Astrocyte (in vitro differentiated cells and primary cell): Measurements from ENCODE around the gene CDK6. TPM values are rescaled to one million over a fixed set of nuclear protein-coding genes. Genes with fewer than 3 reads are reported as not detected.

ENCODE experiments used
- DNase-seq: peaks from one replicate; pipeline ENCODE4 v3.0.0-alpha.2; 2010; ENCODE audit warnings: low read depth
- FAIRE-seq: peaks from 2 replicates; lab custom pipeline; 2011; peaks lifted over from hg19 to GRCh38; lab: Jason Lieb, UNC
- H2AFZ ChIP-seq: 2 replicates; pipeline ENCODE4 v1.6.0; 2012; ENCODE audit warnings: low read depth, low read length, inconsistent platforms
- H3K27ac ChIP-seq: 2 replicates; pipeline ENCODE4 v1.5.1; 2011; ENCODE audit warnings: low read depth, low read length, inconsistent platforms
- H3K27me3 ChIP-seq: 2 replicates; pipeline ENCODE4 v1.6.0; 2011; ENCODE audit warnings: low read length, inconsistent platforms; ENCODE audit not compliant: insufficient read depth
- H3K36me3 ChIP-seq: 2 replicates; pipeline ENCODE4 v1.5.1; 2011; ENCODE audit warnings: low read length, inconsistent platforms; ENCODE audit not compliant: insufficient read depth
- H3K4me1 ChIP-seq: 2 replicates; pipeline ENCODE4 v1.5.1; 2011; ENCODE audit warnings: low read length, inconsistent platforms; ENCODE audit not compliant: insufficient read depth
- H3K4me2 ChIP-seq: 2 replicates; pipeline ENCODE4 v1.6.0; 2012; ENCODE audit warnings: low read length, inconsistent platforms
- H3K4me3 ChIP-seq: 2 replicates; pipeline ENCODE4 v1.5.1; 2011; ENCODE audit warnings: low read depth, mild to moderate bottlenecking, low read length, inconsistent platforms; ENCODE audit not compliant: insufficient read depth
- H3K79me2 ChIP-seq: 2 replicates; pipeline ENCODE4 v1.6.0; 2012; ENCODE audit warnings: mild to moderate bottlenecking, low read length, inconsistent platforms; ENCODE audit not compliant: insufficient read depth
- H3K9ac ChIP-seq: 2 replicates; pipeline ENCODE4 v1.6.0; 2012; ENCODE audit warnings: mild to moderate bottlenecking, low read length, inconsistent platforms
- H3K9me3 ChIP-seq: 2 replicates; pipeline ENCODE4 v1.5.1; 2012; ENCODE audit warnings: low read depth, mild to moderate bottlenecking, low read length, inconsistent platforms; ENCODE audit not compliant: insufficient read depth
- H4K20me1 ChIP-seq: 2 replicates; pipeline ENCODE4 v1.6.0; 2012; ENCODE audit warnings: low read length, inconsistent platforms; ENCODE audit not compliant: insufficient read depth
- H3K27ac Mint-ChIP-seq: one replicate; pipeline ENCODE4 v1.8.0; 2021; ENCODE audit warnings: mild to moderate bottlenecking, mixed read lengths; ENCODE audit not compliant: unreplicated experiment
- H3K27me3 Mint-ChIP-seq: one replicate; pipeline ENCODE4 v1.8.0; 2021; ENCODE audit warnings: low read depth, mixed read lengths; ENCODE audit not compliant: unreplicated experiment
- H3K36me3 Mint-ChIP-seq: one replicate; pipeline ENCODE4 v1.8.0; 2021; ENCODE audit warnings: low read depth, mixed read lengths; ENCODE audit not compliant: unreplicated experiment
- H3K4me1 Mint-ChIP-seq: one replicate; pipeline ENCODE4 v1.8.0; 2021; ENCODE audit warnings: low read depth, mixed read lengths; ENCODE audit not compliant: unreplicated experiment
- H3K4me3 Mint-ChIP-seq: one replicate; pipeline ENCODE4 v1.8.0; 2021; ENCODE audit warnings: mild to moderate bottlenecking, moderate library complexity, mixed read lengths; ENCODE audit not compliant: unreplicated experiment
- H3K9me3 Mint-ChIP-seq: one replicate; pipeline ENCODE4 v1.8.0; 2021; ENCODE audit warnings: mild to moderate bottlenecking, mixed read lengths; ENCODE audit not compliant: unreplicated experiment
- CTCF ChIP-seq: IDR thresholded peaks from 2 replicates; pipeline ENCODE4 v1.5.1; 2011; ENCODE audit warnings: low read depth, mild to moderate bottlenecking, inconsistent platforms, low read length, moderate library complexity; ENCODE audit not compliant: insufficient read depth
- EZH2 ChIP-seq: IDR thresholded peaks from 2 replicates; pipeline ENCODE4 v1.6.1; 2012; ENCODE audit warnings: mild to moderate bottlenecking, low read length, inconsistent platforms; ENCODE audit not compliant: insufficient read depth
- total RNA-seq: library from RNA; stranded (reverse); gene quantifications from 2 replicates; pipeline ENCODE4 v1.2.1, GENCODE V29; 2021

Gene CDK6
- total RNA-seq, 1 donor from 2014 or later, result 160 TPM

GRCh38 chr7:92763636-92764423, 72.5 kb downstream of the CDK6 start:
- H3K4me1 ChIP-seq, result peaks cover 57% of the 10 kb centered on the region
- H4K20me1 ChIP-seq, result peaks cover 12% of the 10 kb centered on the region
- peak; percentile 89 for DNase-seq

GRCh38 chr7:92762851-92763250, 73.5 kb downstream of the CDK6 start:
- peaks cover 51% of the 10 kb centered on the region for H3K4me1 ChIP-seq
- H3K27me3 ChIP-seq, result no peaks in the 10 kb centered on the region
- H3K4me3 Mint-ChIP-seq, result no peak overlapping the region
- peaks cover 79% of the 10 kb centered on the region for H3K79me2 ChIP-seq
- H3K9me3 Mint-ChIP-seq, result no peaks in the 10 kb centered on the region
- H3K4me3 ChIP-seq, result no peak overlapping the region
- H2AFZ ChIP-seq, result no peak overlapping the region
- H3K36me3 Mint-ChIP-seq, result peaks cover 11% of the 10 kb centered on the region
- no peak overlapping the region for H3K4me2 ChIP-seq
- peak overlapping the region; percentile 47 for H3K27ac ChIP-seq
- no peak overlapping the region for H3K27ac Mint-ChIP-seq
- H3K36me3 ChIP-seq, result no peaks in the 10 kb centered on the region
- H3K9me3 ChIP-seq, result no peaks in the 10 kb centered on the region
- H4K20me1 ChIP-seq, result peaks cover 4% of the 10 kb centered on the region
- FAIRE-seq (no peak), DNase-seq (no peak)
- TF ChIP-seq CTCF, result no peak
- no peak for TF ChIP-seq EZH2
- no peaks in the 10 kb centered on the region for H3K27me3 Mint-ChIP-seq
- peaks cover 52% of the 10 kb centered on the region for H3K4me1 Mint-ChIP-seq
- H3K9ac ChIP-seq, result no peak overlapping the region

More at GRCh38 chr7:92763636-92764423, 72.5 kb downstream of the CDK6 start:
- Mint-ChIP-seq H3K4me1 (peaks cover 56% of the 10 kb centered on the region), H3K36me3 (peaks cover 11% of the 10 kb centered on the region), H3K4me3 (no peak overlapping the region), H3K27ac (peak overlapping the region; percentile 64), H3K27me3 (no peaks in the 10 kb centered on the region), H3K9me3 (no peaks in the 10 kb centered on the region)
- no peak overlapping the region for H3K9ac ChIP-seq
- peaks cover 6% of the 10 kb centered on the region for H3K36me3 ChIP-seq
- FAIRE-seq, result no peak
- H3K9me3 ChIP-seq, result no peaks in the 10 kb centered on the region
- TF ChIP-seq CTCF, result peak; percentile 14
- TF ChIP-seq EZH2, result no peak
- H2AFZ ChIP-seq, result no peak overlapping the region
- H3K4me2 ChIP-seq, result peak overlapping the region; percentile 6
- no peak overlapping the region for H3K4me3 ChIP-seq
- peak overlapping the region; percentile 47 for H3K27ac ChIP-seq
- H3K79me2 ChIP-seq, result peaks cover 89% of the 10 kb centered on the region
- no peaks in the 10 kb centered on the region for H3K27me3 ChIP-seq
